NOMO-1 treated with dmso at 0.1 percent for 144 hours (cell line): ENCODE results near the gene TXNDC2.

Experiments used
- DNase-seq: peaks from one replicate; lab custom pipeline; 2025; ENCODE audit not compliant: unreplicated experiment; lab: John Stamatoyannopoulos, UW

TXNDC2 gene

GRCh38 chr18:9859232-9859631 is 26.5 kb upstream of the TXNDC2 start:
- DNase-seq, result no peak

- no peak for DNase-seq
Observed at GRCh38 chr18:9860682-9861081, 25.1 kb upstream of the TXNDC2 start.

- DNase-seq, result no peak
Observed at GRCh38 chr18:9861157-9861556, 24.6 kb upstream of the TXNDC2 start.

- DNase-seq, result peak; percentile 13
Observed at GRCh38 chr18:9861933-9862332, 23.8 kb upstream of the TXNDC2 start.

GRCh38 chr18:9862686-9863085 is 23.1 kb upstream of the TXNDC2 start:
- DNase-seq, result no peak

- DNase-seq, result no peak
Observed at GRCh38 chr18:9863282-9863681, 22.5 kb upstream of the TXNDC2 start.

- DNase-seq, result no peak
Observed at GRCh38 chr18:9865764-9866490, 19.8 kb upstream of the TXNDC2 start.

GRCh38 chr18:9866627-9867026 is 19.1 kb upstream of the TXNDC2 start:
- DNase-seq, result no peak

GRCh38 chr18:9867071-9867594 is 18.6 kb upstream of the TXNDC2 start:
- DNase-seq, result no peak

GRCh38 chr18:9868857-9869714 is 16.7 kb upstream of the TXNDC2 start:
- DNase-seq, result no peak

- DNase-seq, result peak; percentile 93
Observed at GRCh38 chr18:9869715-9870430, 15.9 kb upstream of the TXNDC2 start.

GRCh38 chr18:9870431-9871008 is 15.3 kb upstream of the TXNDC2 start:
- peak; percentile 26 for DNase-seq

- no peak for DNase-seq
Observed at GRCh38 chr18:9871244-9871746, 14.5 kb upstream of the TXNDC2 start.

- DNase-seq, result no peak
Observed at GRCh38 chr18:9872823-9873222, 12.9 kb upstream of the TXNDC2 start.

GRCh38 chr18:9874728-9875127 is 11.0 kb upstream of the TXNDC2 start:
- DNase-seq, result no peak

- no peak for DNase-seq
Observed at GRCh38 chr18:9876212-9876866, 9.4 kb upstream of the TXNDC2 start.

- no peak for DNase-seq
Observed at GRCh38 chr18:9876867-9877654, 8.7 kb upstream of the TXNDC2 start.

- no peak for DNase-seq
Observed at GRCh38 chr18:9877655-9878014, 8.1 kb upstream of the TXNDC2 start.

- DNase-seq, result no peak
Observed at GRCh38 chr18:9878095-9878494, 7.7 kb upstream of the TXNDC2 start.

GRCh38 chr18:9878783-9879242 is 7.0 kb upstream of the TXNDC2 start:
- no peak for DNase-seq
